ENCODE results near the gene RPL35.

The RPL35 gene

DNA sequence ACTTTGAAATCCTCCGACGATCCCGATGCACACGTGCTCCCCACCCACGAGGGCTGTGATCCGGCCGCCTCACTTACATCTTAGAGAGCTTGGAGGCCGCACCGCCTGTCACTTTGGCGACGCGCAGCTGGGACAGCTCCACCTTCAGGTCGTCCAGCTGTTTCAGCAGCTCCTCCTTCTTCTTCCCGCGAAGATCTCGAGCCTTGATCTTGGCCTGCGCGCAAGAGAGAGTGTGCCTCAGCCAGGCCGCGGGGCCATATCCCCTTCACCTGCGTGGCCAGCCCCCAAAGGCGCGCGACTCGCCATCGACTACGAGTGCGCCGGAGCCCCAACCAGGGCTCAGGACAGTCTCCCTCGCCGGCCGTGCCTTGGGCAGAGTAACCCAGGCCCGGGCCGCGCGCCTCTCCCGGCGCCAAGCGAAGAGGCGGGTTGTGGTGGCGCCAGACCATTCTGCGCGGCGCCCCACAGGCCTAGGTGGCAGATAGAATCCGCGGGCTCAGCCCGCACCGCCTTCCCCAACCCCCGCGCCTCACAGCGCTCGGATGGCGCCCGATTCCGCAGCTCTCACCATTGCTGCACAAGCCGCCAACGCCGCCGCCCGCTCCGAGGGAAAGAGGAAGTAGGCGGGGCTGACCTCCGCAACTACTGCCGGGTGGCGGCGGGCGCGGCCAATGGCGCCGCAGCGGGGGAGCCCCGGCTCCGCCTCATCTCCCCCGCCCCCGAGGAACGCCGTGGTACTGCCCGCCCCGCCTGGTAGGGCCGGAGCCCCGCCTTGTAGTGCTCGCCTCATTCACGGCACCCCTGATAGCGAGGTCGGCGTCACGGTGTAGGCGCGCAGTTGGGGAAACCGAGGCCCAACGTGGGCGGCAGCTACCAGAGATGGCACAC is at the start of gene RPL35, which contains the start of gene ARPC5L:
RPL35 (minus strand) TSS at position 616 of the 888 bp plus-strand sequence; CDS start at position 571, 45 bp downstream.
ARPC5L (plus strand) TSS at position 789 of the 888 bp plus-strand sequence. CDS start 7,161 bp downstream, outside the sequence.
- peak within 1 kb of the TSS; percentile 96 for H3K27ac ChIP-seq
- peak; percentile 70 for DNase-seq (ENCODE audit: low read depth, low spot score)

DNA sequence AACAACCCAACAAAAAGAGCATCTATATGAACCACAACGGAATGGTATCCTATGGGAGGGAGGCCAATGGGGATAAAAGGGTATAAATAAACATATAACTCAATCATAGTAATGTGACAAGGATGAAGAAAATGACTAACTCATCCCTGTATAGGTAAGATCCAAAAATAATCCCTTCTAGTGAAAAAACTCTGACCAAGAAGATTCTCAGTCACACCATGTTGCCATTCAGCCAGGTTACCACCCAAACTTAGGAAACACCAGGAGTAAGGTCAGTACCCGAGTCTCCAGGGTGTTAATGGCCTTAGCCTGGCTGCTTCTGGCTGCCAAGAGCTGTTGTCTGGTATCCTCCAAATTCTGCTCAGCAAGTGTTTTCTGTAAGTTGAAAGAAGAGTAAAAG is 46.3 kb upstream of the RPL35 start:
- H3K27ac ChIP-seq, result no peak overlapping the region
- no peak for DNase-seq (ENCODE audit: low read depth, low spot score)

DNA sequence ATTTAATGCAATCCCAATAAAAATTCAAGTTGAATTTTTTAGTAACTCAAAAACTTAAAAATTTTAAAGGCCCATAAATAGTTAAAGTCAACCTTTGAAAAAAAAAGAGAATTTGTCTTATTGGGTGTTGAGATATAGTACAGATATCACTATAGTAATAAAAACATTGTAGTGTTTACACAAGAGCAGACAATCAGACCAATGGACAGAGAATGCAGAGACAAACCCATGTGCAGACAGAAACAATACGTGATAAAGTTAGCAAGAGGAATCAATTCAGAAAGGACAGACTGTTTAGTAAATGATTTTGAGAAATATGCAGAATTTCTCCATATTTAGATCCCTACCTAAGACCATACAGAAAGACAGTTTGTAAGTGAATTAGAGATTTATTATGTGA is 45.2 kb upstream of the RPL35 start:
- H3K27ac ChIP-seq, result no peak overlapping the region
- DNase-seq (ENCODE audit: low read depth, low spot score), result no peak

DNA sequence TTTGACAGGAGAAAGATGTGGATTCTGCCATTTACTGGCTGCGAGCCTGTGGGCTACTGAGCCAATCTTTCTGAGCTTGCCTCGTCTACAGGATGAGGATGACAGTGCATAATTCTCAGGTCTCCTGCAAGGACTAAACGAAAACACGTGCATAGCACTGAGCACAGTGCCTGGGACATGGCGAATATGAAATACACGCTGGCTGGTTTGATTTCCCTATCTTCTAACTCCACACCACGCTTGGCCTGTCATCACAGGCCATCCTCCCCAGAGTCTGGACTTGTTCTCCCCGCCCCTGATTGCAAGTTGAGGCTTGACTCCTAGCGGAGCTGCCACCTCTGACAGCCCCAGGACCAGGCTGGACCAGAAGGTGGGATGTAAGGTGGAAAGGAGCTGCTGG is 38.1 kb upstream of the RPL35 start:
- peak overlapping the region; percentile 79 for H3K27ac ChIP-seq
- peak; percentile 5 for DNase-seq (ENCODE audit: low read depth, low spot score)

DNA sequence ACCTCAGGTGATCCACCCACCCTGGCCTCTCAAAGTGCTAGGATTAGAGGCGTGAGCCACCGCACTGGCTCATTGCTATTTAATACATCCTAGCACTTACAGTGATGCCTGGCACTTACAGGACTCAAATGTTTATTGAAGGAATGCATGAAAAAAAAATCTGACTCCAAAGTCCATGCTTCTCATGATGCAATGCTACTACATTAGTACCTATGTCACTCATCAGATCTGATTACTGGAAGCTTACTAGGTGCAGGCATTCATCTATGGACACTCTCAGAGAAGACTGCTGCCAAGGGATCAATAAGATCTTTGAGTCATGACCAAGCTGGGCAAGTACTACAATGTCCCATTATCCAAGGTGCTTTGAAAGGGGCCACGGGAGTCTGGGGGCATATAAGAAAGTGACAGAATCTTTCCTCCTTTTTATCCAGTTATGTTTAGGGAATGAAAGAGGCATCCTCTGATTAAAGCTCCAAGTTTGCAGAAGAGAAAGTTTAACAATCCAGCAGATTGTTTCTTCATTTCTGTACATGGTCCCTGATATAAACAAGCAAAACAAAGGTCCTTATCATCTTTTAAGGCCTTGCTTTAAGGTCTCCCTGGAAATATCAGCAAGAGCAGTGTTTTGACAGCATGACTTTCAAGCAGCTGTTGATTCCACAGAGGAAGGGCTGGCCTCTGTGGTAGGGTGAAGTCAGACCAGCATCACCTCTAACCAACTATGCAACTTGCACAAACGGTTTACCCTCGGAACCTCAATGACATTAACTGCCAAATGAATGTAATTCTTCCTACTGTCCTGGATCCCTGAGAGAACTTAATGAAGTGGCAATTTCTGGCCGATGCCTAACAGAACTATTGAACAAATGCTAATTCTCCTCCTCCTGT is 36.1 kb upstream of the RPL35 start:
- no peak overlapping the region for H3K27ac ChIP-seq
- no peak for DNase-seq (ENCODE audit: low read depth, low spot score)

DNA sequence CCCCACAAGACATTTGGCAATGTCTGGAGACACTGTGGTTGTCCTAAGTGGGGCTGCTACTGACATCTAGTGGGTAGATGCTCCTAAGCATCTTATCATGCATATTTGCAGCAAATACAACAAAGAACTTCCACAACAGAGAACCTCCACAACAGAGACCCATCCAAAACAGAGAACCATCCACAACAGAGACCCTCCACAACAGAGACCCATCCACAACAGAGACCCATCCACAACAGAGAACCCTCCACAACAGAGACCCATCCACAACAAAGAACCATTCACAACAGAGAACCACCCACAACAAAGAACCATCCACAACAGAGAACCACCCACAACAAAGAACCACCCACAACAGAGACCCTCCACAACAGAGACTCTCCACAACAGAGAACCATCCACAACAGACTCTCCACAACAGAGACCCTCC is 33.0 kb upstream of the RPL35 start:
- no peak overlapping the region for H3K27ac ChIP-seq
- DNase-seq (ENCODE audit: low read depth, low spot score), result no peak

DNA sequence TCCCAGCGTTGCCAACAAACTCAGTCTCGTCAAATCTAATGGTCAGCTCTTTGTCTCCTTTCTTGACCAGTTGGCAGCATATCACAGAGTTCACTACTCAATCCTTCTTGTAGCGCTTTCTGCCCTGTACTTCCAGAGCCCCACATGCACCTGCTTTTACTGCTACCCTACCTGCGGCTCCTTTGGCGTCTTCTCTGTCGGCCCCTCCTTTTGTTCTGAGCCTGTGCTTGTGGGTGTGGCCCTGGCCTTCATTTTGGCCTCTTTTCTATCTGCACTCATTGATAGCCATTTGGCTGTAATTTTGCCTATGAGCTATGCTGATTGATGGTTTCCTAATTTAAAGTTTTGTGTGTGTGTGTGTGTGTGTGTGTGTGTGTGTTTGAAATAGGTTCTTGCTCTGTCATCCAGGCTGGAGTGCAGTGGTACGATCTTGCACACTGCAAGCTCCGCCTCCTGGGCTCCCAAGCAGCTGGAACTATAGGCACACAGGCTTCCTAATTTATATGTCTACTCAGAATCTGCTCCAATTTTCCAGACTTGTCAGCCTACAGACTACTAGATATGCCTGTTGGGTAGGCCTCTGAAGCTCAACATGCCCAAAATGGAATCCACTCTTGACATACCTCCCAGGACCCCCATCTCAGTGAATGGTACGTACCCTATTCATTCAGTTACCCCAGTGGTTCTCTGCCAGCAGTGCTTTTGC is 32.4 kb upstream of the RPL35 start:
- no peak for DNase-seq (ENCODE audit: low read depth, low spot score)

DNA sequence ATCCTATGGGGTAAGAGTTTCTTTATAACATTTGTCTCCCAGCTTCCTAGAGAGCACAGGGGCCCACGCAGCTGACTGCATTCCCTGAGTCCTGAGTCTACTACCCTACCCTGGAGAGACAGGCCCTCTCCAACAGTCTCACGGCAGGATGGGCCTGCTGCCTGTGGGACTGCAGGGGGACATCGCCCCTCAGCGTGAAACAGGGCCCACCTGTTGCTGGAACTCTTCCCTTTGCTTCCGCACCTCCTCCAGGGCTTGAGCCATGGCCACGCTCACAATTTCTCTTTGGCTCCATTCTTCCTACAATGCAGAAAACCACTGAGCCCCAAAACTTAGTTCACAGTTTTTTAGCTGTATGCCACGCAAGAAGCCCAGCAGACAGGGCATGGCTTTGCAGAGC is 28.4 kb upstream of the RPL35 start:
- H3K27ac ChIP-seq, result no peak overlapping the region
- DNase-seq (ENCODE audit: low read depth, low spot score), result no peak

More for the DNA sequence above, 32.4 kb upstream of the RPL35 start:
- no peak overlapping the region for H3K27ac ChIP-seq

DNA sequence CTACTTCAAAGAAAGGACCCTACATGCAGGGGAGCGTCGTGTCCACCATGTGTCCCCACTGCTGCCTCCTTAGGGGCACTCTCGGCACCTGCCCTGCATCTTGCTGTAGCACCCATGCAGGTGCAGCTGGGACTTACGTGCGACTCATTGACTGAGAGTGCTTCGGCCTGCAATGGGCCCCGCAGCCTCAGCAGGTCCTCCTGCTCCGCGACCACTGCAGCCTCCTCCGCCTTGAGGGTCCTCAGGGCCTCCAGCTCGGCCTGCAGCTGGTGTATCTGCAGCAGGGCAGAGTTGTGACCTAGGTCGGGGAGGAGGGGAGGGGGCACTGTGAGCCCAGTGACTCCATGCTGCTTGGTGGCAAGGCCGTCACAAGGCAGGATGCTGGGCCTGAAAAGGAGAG is 27.2 kb upstream of the RPL35 start:
- DNase-seq (ENCODE audit: low read depth, low spot score), result no peak
- H3K27ac ChIP-seq, result no peak overlapping the region

DNA sequence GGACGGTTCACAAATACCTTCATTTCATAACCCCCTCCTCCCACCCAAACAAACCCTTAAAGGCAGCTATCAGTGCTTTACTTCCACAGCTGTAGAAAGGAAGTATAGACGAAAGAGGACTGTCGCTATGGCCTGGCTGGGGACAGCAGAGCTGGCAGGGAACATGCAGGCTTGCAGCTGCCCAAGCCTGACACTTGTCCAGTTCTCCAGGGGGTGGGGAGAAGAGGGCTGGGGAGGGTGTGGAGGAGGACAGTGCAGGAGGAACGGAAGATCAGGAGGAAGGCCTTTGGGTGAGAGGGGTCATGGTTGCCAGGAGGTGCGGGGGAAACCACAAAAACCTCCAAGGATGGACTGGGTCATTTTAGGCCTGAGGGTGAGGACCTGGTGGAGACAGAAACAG is 26.1 kb upstream of the RPL35 start:
- no peak for DNase-seq (ENCODE audit: low read depth, low spot score)
- H3K27ac ChIP-seq, result no peak overlapping the region

DNA sequence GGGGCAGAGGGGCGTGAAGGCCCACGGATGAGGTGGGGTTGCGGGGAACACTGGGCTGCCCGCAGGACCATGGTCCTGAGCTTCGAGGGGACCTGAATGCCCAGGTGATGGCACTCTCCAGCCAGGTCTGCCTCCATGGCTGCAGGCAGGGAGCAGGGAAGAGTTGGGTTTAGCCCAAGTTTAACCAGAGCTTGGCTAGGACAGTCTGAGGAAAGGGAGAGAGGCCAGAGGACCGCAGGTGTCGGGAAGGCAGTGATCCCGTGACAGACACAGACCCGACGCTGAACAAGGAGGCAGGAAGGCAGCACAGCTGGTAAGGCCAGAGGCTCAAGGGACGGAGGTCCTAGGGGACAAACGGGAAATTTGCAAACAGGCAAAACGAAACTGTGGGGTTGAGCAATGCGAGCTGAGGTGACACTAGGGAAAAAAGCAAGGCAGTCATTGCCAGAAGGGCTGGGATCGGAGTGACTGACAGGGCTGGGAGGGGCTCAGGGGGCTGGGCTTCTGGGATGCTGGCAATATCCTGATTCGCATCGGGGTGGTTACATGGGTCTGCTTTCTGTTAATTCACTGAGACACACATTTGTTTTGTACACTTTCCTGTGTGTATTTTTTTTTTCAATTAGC is 25.2 kb upstream of the RPL35 start:
- no peak for DNase-seq (ENCODE audit: low read depth, low spot score)
- no peak overlapping the region for H3K27ac ChIP-seq

DNA sequence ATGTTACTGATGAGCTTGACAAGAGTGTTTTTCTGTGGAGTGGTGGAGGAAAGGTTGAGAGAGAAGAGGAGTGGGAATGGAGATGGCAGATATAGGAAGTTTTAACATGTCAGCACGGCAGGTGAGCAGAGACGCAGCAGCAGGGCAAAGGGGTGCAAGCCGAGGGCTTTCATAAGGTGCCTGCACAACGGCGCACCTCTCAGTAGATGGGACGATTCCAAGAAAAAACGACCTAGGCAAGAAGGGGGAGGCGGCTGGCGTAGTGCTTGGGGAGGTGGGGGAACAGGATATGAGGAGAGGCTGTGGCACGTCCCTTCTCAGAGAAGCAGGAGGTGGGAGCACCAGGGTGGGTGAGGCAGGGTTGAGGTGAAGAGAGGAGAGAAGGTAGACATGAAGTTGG is 24.7 kb upstream of the RPL35 start:
- no peak overlapping the region for H3K27ac ChIP-seq
- DNase-seq (ENCODE audit: low read depth, low spot score), result no peak

DNA sequence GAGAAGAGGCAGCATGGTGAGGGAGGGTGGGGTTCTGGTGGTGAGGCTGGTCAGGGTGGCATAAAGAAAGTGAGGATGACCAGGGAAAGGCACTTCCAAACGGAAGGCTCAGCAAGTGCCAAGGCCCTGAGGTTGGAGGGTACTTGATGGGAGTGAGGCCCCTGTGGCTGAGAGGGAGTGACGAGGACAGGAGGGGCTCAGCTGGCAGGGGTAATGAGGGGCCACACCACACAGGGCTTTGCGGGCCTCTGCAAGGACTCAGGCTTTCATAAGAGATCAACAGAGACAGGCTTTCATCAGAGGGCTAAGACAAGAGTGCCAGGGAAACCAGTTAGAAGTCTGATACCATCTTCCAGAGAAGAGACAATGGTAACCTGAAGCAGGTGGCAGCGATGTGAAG is 23.8 kb upstream of the RPL35 start:
- no peak overlapping the region for H3K27ac ChIP-seq

DNA sequence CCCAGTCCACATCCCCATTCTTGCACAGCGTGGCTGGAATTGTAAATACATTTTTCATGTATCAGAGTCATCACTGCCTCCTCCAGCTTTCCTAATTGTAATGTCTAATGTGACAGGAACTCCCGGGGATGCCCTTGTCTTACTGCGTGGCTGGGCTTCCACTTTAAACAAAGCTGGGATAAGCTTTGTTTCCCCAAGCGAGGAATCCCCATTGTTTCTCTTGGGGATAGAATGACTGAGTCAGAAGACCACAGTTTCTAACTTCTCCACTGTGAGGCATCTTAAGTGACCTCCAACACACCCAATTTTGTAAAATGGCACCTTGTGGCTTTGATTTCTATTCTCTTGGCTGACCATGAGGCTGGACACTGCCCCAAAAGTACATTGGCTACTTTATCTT is 22.6 kb upstream of the RPL35 start:
- no peak overlapping the region for H3K27ac ChIP-seq
- DNase-seq (ENCODE audit: low read depth, low spot score), result no peak

More for the DNA sequence above, 23.8 kb upstream of the RPL35 start:
- no peak for DNase-seq (ENCODE audit: low read depth, low spot score)

DNA sequence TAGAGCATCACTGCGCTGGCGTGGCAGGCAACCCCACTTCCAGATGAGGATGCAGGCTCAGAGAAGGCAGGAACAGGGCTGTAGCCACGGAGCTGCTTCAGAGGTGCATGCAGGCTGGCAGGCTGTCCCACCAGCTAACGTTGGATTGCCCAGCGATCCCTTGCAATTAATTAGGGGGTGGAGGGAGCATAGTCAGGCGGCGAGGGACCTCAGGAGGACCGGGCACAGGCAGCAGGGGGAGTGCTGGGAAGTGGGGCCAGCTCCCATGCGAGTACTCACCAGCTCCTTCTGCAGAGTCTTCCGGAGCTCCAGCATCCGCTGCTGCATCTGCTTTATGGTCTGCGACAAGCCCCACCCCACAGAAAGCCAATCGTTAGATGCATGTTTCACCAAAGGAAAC is 20.5 kb upstream of the RPL35 start:
- H3K27ac ChIP-seq, result no peak overlapping the region
- DNase-seq (ENCODE audit: low read depth, low spot score), result no peak

DNA sequence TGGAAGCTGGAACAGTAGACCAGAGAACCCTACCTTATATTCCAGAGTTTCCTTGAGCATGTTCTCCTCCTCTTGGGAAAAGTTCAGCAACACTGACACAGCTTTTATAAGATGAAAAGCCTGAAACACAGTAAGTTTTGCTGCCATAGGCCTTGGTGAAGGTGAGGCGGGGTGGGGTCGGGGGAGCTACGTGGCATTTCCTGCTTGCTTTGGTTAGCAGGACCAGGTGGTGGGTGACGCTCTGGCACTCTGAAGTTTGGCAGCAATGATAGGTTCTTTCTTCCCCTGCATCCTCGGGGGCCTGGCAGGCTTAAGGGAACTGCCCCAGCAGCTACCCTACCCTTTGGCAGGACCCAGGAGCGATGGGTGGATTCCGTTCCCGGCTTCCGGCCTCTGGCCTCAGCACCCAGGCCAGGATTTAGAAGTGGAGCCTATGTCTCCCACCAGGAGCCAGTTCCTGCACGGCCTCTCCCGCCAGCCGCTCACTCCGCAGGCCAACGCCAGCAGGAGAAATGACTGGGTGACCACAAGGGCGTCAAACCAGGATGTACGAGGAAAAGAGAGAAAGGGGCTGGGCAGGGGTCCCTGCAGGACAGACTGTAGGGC is 19.5 kb upstream of the RPL35 start:
- DNase-seq (ENCODE audit: low read depth, low spot score), result no peak
- no peak overlapping the region for H3K27ac ChIP-seq

DNA sequence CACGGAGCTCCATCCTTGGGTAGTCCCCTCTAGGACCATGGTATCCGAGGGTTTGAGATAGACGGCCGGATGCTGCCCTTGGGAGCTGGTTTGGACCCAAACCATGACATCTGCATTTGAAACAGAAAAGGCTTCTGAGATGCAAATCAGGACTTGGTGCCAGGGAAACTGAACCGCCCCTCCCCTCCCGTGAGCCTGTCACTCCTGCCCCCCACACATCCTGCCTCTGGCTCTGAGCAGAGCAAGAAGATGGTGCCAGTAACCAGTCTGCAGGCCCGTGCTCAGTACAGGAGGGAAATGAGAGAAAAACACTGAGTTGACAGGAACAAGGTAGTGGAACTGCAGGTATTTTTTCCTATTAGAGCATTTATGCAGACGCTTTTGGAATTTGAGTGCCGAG is 18.7 kb upstream of the RPL35 start:
- DNase-seq (ENCODE audit: low read depth, low spot score), result no peak
- no peak overlapping the region for H3K27ac ChIP-seq

DNA sequence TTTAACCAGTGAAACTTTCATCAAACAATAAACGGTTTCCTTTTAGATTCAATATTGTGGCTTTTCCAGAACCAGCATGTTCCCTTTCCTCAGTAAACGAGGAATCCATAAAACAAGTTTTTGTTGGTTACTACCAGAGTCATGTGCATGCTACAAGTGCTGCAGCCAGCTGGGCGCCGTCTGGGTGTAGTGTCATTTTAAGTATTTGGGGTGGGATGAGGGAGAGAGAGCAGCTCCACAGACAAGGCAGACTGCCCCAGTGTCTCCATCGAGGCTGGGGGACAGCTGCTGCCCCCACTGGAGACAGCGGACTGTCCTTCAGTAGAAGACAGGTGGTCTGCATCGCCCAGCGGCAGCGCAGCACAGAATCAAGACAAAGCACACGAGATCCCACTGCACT is 17.5 kb upstream of the RPL35 start:
- no peak for DNase-seq (ENCODE audit: low read depth, low spot score)

DNA sequence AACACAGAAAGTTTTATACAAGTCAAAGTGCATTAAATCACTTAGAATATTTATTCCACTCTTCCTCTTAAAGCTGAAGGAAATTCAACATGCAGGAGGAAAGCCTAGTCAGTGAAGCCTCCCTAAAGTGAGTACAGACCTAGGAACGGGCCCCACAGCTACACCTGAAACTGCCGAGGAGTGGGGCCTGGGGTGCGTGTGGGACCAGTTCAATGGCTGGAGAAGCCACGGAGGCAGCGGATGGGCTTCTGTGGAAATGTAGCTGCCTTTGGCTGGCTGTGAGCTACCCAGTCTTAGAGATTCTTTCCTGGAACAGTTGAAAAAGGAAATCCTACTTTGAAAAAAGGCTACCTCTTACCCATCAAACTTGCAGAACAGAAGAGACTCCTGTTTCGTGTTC is 16.8 kb upstream of the RPL35 start:
- peak overlapping the region; percentile 2 for H3K27ac ChIP-seq
- no peak for DNase-seq (ENCODE audit: low read depth, low spot score)

More for the DNA sequence above, 17.5 kb upstream of the RPL35 start:
- no peak overlapping the region for H3K27ac ChIP-seq

All from epithelial cell of prostate (primary cell).